ENCODE data around the gene MRPL30. TPM values are rescaled to one million over a fixed set of nuclear protein-coding genes. Genes with fewer than 3 reads are reported as not detected.

MRPL30 gene
- total and polyA plus RNA-seq, 2 experiments from 2014 or later, result 19.4 to 36.6 TPM

DNA sequence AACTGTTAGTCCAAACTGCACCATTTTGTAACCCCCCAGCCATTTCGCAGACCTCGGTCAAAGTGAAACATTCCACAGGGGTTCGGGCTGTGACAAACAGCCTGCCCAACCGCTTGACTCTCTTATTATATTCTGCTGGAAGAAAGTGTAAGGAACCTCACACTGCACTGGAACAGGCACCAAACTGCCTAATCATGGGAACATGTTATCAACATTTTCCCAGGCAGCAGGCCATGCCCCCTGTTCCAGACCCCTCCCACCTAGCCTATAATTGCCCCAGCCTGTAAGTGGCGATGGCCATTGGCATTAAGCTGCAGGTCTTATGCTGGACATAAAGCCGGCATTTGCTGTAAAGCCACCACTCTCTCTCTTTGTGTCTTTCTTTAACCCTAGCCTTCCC lies 57.6 kb downstream of the MRPL30 start:
- H3K4me3 ChIP-seq, result no peak overlapping the region
- no peaks in the 10 kb centered on the region for H3K9me2 ChIP-seq (replicated peaks; ENCODE audit: insufficient read depth)
- no peaks in the 10 kb centered on the region for H3K79me2 ChIP-seq
- H4K20me1 ChIP-seq (ENCODE audit: insufficient read depth, poor library complexity, severe bottlenecking), result no peaks in the 10 kb centered on the region
- no peaks in the 10 kb centered on the region for H3K9me3 ChIP-seq (ENCODE audit: low read depth)
- TF ChIP-seq EZH2 (IDR thresholded peaks at IDR 0.05; ENCODE audit: borderline replicate concordance) (no peak), CTCF (IDR thresholded peaks at IDR 0.05; ENCODE audit: poor library complexity) (no peak), EZH2phosphoT487 (IDR thresholded peaks at IDR 0.05; ENCODE audit: low read depth, severe bottlenecking, unreplicated experiment) (no peak)
- no peak overlapping the region for H2AFZ ChIP-seq
- H3K4me2 ChIP-seq, result no peak overlapping the region
- no peak for DNase-seq (ENCODE audit: low spot score)
- 87% methylated on average over 6 of the region's 6 CpGs for WGBS (ENCODE audit: low lambda C conversion rate, missing lambda C conversion rate)
- H3K36me3 ChIP-seq (replicated peaks; ENCODE audit: insufficient read depth, low read depth), result no peaks in the 10 kb centered on the region
- no peak overlapping the region for H3K27ac ChIP-seq
- no peaks in the 10 kb centered on the region for H3K4me1 ChIP-seq (ENCODE audit: insufficient read depth)
- no peaks in the 10 kb centered on the region for H3K27me3 ChIP-seq

GRCh38 chr2:99240431-99240830 lies 59.4 kb downstream of the MRPL30 start:
- Histone ChIP-seq H3K36me3 (replicated peaks; ENCODE audit: insufficient read depth, low read depth) (no peaks in the 10 kb centered on the region), H3K27ac (no peak overlapping the region), H3K9me3 (ENCODE audit: low read depth) (no peaks in the 10 kb centered on the region), H3K79me2 (no peaks in the 10 kb centered on the region), H2AFZ (no peak overlapping the region), H3K9me2 (replicated peaks; ENCODE audit: insufficient read depth) (no peaks in the 10 kb centered on the region), H3K4me3 (no peak overlapping the region), H3K4me2 (no peak overlapping the region), H4K20me1 (ENCODE audit: insufficient read depth, poor library complexity, severe bottlenecking) (no peaks in the 10 kb centered on the region), H3K4me1 (ENCODE audit: insufficient read depth) (no peaks in the 10 kb centered on the region), H3K27me3 (no peaks in the 10 kb centered on the region)
- WGBS (ENCODE audit: low lambda C conversion rate, missing lambda C conversion rate), result 94% methylated on average over 6 of the region's 6 CpGs
- TF ChIP-seq CTCF (IDR thresholded peaks at IDR 0.05; ENCODE audit: poor library complexity) (no peak), EZH2 (IDR thresholded peaks at IDR 0.05; ENCODE audit: borderline replicate concordance) (no peak), EZH2phosphoT487 (IDR thresholded peaks at IDR 0.05; ENCODE audit: low read depth, severe bottlenecking, unreplicated experiment) (no peak)
- DNase-seq (ENCODE audit: low spot score), result no peak

- Histone ChIP-seq H3K27me3 (no peaks in the 10 kb centered on the region), H3K4me2 (no peak overlapping the region), H4K20me1 (ENCODE audit: insufficient read depth, poor library complexity, severe bottlenecking) (no peaks in the 10 kb centered on the region), H3K4me3 (no peak overlapping the region), H3K4me1 (ENCODE audit: insufficient read depth) (no peaks in the 10 kb centered on the region), H3K9me2 (replicated peaks; ENCODE audit: insufficient read depth) (no peaks in the 10 kb centered on the region), H3K27ac (no peak overlapping the region), H3K36me3 (replicated peaks; ENCODE audit: insufficient read depth, low read depth) (no peaks in the 10 kb centered on the region), H3K9me3 (ENCODE audit: low read depth) (no peaks in the 10 kb centered on the region), H3K79me2 (no peaks in the 10 kb centered on the region), H2AFZ (no peak overlapping the region)
- 83% methylated on average over 6 of the region's 6 CpGs for WGBS (ENCODE audit: low lambda C conversion rate, missing lambda C conversion rate)
- TF ChIP-seq EZH2 (IDR thresholded peaks at IDR 0.05; ENCODE audit: borderline replicate concordance), result no peak
- no peak for TF ChIP-seq CTCF (IDR thresholded peaks at IDR 0.05; ENCODE audit: poor library complexity)
- TF ChIP-seq EZH2phosphoT487 (IDR thresholded peaks at IDR 0.05; ENCODE audit: low read depth, severe bottlenecking, unreplicated experiment), result no peak
- DNase-seq (ENCODE audit: low spot score), result no peak
These were observed 61.2 kb downstream of the MRPL30 start for GRCh38 chr2:99242151-99242550.

Small RNA genes lying within 50 kb of the gene (small RNA-seq; reads per million reads assigned to genes)
- gene AC092587.1, result not detected

Other genes starting within 250 kb of the MRPL30 start
- gene CRACDL, start 245.0 kb upstream of the MRPL30 start, total RNA-seq, result 0.40 and 0.47 TPM in 2 replicates
- 1.4 TPM in 1 of 2 replicates, not detected in the other for gene CRACDL, start 245.0 kb upstream of the MRPL30 start, polyA plus RNA-seq
- gene C2orf15, start 39.5 kb upstream of the MRPL30 start, total RNA-seq, result 5.9 and 10.0 TPM in 2 replicates
- 5.8 and 8.9 TPM in 2 replicates for gene C2orf15, start 39.5 kb upstream of the MRPL30 start, polyA plus RNA-seq
- 8.8 and 14.1 TPM in 2 replicates for gene TSGA10, start 26.2 kb upstream of the MRPL30 start, total RNA-seq
- 5.2 and 5.7 TPM in 2 replicates for gene TSGA10, start 26.2 kb upstream of the MRPL30 start, polyA plus RNA-seq
- gene LIPT1, start 26.2 kb upstream of the MRPL30 start, total RNA-seq, result 5.9 and 6.1 TPM in 2 replicates
- gene LIPT1, start 26.2 kb upstream of the MRPL30 start, polyA plus RNA-seq, result 5.8 and 5.9 TPM in 2 replicates
- gene MITD1, start 126 bp upstream of the MRPL30 start, total RNA-seq, result 41.1 and 44.8 TPM in 2 replicates
- gene MITD1, start 126 bp upstream of the MRPL30 start, polyA plus RNA-seq, result 32.7 and 36.7 TPM in 2 replicates
- gene LYG2, start 74.5 kb downstream of the MRPL30 start, total RNA-seq, result not detected in 2 replicates
- gene LYG2, start 74.5 kb downstream of the MRPL30 start, polyA plus RNA-seq, result not detected in 2 replicates
- gene LYG1, start 120.0 kb downstream of the MRPL30 start, total RNA-seq, result 0.16 and 0.93 TPM in 2 replicates
- 1.9 and 2.4 TPM in 2 replicates for gene LYG1, start 120.0 kb downstream of the MRPL30 start, polyA plus RNA-seq
- gene TXNDC9, start 155.1 kb downstream of the MRPL30 start, total RNA-seq, result 47.2 and 48.4 TPM in 2 replicates
- gene TXNDC9, start 155.1 kb downstream of the MRPL30 start, polyA plus RNA-seq, result 34.3 and 36.3 TPM in 2 replicates
- 19.1 and 29.7 TPM in 2 replicates for gene EIF5B, start 156.2 kb downstream of the MRPL30 start, total RNA-seq
- 18.3 and 24.8 TPM in 2 replicates for gene EIF5B, start 156.2 kb downstream of the MRPL30 start, polyA plus RNA-seq